Activated naive CD4-positive, alpha-beta T cell treated with Interleukin-2 at 50 U/mL for 16 hours (primary cell): ENCODE measurements around the gene FAM120C.

Experiments used
- DNase-seq: peaks from one replicate; pipeline ENCODE4 v3.0.0-alpha.2; 2020

FAM120C gene, protein sequence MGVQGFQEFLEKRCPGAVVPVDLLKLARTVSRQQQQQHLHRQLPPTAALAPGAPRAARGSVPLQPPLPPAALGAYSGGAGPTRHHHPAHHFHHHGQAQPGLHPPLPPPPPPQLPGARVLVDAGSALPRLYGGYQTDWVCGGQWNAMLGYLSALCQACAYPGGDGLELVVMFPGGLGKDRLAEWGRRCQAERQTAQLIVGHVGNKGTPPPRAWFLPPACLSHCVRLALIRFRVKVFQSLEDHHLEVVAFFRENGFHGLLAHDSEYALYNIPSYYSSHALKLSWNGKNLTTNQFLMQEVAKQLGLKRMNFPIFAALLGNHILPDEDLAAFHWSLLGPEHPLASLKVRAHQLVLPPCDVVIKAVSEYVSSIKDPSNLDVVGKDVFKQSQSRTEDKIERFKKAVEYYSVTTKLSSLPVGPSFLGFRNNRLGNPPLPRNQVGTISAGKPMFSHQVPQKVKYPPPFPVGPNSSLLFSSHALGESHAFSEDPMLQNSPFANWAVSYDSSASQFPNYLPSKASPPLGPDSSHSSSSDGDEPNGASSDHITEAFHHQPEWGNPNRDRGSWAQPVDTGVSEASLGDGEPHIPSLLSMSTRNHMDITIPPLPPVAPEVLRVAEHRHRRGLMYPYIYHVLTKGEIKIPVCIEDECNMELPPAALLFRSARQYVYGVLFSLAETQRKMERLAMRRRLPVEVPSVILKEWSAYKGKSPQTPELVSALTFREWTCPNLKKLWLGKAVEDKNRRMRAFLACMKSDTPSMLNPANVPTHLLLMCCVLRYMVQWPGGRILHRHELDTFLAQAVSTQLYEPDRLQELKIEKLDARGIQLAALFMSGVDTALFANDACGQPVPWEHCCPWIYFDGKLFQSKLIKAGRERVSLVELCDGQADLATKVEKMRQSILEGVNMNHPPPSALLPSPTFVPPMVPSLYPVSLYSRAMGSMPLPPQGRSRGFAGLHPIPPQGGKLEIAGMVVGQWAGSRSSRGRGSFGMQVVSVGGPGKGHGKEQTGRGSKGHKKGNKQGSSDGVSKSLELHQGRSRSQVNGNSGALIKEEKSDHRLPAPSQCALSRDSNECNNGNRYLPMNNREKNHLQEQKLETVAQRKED

DNA sequence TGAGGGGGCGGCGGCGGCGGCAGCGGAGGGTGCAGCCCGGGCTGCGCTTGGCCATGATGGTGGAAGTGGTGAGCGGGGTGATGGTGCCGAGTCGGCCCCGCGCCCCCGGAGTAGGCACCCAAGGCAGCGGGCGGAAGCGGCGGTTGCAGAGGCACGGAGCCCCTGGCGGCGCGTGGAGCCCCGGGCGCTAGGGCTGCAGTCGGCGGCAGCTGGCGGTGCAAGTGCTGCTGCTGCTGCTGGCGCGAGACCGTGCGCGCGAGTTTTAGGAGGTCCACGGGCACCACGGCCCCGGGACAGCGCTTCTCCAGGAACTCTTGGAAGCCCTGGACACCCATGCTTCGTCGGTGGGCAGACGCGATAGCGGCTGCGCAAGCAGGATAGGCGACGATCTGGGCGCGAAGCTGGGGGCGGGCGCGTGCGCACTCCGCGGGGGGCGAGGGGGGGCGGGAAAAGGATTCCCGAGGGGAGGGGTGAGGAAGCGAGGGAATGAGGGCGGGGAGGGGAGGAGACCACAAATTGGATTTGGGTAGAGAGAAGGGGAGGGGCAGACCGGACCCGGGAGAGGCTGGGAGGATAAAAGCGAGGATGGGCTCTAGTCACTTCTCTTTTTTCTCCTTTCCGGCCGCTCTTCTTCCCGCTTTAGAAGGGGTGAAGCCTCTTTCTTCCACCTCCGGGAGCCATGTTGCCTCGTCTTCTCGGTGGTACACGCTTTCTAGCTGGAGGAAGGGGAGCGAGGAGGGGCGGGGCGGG, at the start of gene FAM120C:
FAM120C (minus strand) TSS at position 391 of the 750 bp plus-strand sequence; CDS start at position 335, 56 bp downstream.
- peak; percentile 68 for DNase-seq

DNA sequence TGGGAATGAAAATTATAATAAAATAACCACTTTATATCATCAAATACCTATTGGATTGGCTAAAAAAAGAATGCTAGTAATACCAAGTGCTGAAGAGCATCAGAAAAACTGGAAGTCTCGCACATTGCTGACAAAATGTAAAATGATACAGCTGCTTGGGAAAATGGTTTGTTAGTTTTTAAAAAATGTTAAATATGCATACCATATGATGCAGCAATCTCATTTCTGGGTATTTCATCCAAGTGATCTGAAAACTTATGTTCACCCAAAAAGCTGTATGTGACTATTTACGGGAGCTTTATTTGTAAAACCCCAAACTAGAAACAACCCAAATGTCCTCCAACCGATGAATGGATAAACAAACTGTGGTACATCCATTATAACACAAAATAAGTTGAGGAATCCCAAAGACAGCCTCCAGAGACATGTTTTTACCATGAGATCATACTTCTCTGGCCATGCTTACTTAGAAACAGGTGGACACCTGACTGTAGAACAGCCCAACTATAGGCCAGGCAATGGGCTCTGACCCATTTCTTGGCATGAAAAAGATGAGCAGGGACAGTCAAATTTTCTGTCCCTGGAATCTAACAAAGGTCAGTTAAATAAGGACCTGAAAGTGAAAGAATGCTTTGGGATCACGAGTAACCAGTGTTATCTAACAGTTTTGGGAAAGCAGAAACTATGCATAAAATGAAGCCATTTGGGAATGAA, 47.5 kb upstream of the FAM120C start:
- no peak for DNase-seq

DNA sequence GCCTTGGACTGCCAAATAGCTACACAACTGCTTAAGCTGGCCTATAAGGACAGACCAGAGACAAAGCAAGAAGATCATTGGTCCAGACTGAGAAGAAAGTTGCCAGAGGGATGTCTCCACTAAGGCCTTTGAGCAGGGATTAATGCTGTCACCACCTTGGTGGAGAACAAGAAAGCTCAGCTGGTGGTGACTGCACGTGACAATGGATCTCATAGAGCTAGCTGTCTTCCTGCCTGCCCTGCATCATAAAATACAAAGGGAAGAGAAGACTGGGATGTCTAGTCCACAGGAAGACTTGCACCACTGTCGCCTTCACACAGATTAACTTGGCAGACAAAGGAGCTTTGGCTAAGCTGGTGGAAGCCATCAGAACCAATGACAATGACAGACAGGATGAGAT, 40.5 kb upstream of the FAM120C start:
- no peak for DNase-seq

DNA sequence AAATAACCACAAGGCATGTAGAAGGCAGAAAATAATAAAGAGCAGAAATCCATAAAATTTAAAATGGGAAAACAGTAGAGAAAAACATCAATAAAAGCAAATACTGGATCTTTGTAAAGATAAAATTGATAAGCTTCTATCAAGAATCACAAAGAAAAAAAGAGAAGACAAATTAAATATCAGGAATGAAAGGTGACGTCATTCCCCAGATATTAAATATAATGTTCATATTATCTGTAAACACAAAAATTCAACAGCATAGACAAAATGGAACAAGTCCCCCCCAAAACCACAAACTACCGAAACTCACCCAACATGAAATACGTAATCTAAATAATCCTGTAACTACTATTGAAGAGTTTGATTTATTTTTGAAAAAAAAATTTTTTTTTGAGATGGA, 30.5 kb upstream of the FAM120C start:
- no peak for DNase-seq

DNA sequence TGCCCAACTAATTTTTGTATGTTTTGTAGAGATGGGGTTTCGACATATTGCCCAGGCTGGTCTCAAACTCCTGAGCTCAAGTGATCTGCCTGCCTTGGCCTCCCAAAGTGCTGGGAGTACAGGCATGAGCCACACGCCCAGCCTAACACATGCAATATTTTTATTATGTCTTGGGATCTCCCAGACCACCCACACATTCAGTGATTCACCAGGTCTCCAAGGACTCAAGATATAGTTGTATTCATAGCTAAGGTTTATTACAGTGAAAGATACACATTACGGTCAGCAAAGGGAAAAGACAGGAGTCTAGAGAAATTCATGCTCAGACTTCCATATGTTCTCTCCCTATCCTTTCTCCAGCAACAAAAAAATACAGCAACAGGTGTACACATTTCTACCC, 25.5 kb upstream of the FAM120C start:
- DNase-seq = no peak

DNA sequence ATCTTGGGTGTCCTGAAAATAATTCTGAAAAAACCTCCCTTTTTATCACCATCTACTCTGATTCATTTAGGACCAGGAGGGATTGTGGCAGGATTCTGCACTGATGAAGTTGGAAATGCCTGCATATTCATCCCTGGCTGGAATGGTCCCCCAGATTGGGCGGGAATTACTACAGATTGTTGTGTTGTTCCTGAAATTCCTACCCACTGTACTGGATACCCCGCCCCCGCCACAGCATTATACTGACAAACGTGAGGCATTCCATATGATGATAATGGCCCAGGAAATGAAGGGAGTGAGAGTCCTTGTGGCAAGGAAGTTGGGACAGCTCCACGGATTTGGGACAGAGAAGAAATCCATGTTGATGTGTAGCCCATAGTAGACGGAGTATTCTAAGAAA, 15.2 kb upstream of the FAM120C start:
- DNase-seq = no peak

DNA sequence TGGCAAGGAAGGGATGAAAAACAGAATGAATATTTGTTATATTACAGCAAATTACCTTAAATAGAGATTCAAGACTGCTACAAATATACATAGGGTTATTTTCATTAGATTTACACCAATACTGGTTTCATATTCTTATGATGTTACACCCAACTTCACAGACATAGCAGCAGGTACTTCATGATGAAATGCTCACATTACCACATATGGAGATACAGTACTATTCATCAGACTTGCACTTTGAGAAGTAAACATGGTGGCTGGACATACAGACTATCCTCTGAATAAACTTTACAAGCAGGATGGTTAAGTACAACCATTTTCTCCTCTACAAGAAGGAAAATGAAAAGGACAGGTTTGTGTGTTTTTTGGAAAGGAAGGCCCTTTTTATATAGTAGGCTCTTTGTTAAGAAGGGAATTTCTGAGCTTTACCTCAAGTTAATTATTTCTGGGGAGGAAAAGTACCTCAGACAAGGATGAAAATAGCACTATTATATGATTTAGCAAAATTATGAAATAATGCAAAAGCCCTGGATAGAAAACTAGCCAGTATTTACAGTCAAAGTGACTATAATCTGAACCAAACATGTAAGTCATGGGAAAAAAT, 12.0 kb upstream of the FAM120C start:
- no peak for DNase-seq

DNA sequence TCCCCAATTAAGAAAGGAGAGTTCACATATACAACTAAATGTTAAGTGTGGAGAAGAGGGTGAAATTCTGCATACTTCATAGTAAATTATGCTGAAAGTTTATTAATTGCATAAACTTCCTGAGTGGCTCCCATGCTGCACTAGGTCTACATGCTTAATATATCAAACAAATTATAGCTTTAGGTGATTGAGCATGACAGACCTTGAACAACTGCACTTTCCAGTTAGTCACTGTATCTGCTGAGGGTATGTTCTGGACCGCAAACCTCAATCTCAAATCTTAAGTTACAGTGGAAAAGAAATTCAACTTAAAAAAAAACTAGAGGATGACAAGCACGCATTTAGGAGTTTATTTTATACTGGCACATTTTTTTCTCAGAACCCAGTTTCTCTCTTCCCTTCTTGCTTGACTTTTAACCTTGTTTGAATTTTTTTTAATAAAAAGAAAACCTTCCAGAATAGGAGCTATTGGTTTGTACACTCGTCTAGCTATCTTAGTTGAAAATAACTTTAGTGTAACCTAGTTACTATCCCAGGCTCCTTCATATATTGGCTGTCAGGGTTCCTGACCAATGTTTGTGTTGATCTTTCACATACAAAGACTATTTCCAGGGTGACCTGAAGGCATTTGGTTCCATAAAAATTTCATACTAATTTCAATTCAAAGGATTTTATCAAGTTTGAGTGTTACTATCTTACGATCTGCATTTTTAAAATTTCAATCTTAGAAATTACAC, 10.2 kb upstream of the FAM120C start:
- DNase-seq = no peak

DNA sequence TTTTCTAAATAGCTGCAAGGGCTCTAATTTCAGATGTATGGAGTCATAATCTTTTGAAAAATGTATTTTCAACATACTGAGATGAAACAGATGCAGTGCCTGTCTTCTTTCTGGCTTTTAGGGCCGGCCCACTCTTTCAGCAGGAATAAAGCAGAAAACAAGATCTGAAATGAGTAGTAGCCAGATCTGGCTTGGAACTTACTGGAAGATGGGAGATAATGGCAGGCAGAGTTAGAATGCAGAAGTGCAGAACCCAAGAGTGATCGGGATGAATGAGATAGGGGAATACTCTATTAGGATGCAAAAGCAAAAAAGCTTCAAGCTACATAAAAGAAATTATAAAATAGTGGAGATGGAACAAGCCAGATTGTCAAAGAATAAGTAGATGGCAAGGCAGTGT, 1.4 kb upstream of the FAM120C start:
- DNase-seq = no peak

DNA sequence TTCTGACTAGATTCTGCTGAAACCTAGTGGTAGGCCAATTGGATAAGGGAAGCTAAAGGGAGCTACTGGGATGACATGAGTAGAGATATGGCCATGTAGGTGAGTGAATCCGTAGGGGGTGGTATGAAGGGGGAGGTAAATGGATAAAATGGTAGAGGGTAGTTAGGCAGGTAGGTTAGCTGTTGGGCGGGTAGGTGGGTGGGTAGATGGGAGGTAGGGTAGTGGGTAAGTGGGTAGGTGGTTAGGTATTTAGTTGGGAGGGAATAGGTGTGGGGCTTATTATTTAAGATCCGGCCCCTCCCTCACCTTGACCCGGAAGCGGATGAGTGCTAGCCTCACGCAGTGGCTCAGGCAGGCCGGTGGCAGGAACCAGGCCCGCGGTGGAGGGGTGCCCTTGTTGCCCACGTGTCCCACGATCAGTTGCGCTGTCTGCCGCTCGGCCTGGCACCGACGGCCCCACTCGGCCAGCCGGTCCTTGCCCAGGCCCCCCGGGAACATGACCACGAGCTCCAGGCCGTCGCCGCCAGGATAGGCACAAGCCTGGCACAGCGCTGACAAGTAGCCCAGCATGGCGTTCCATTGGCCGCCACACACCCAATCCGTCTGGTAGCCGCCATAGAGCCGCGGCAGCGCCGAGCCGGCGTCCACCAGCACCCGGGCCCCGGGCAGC, 725 bp downstream of the FAM120C start:
- DNase-seq = peak; percentile 74

DNA sequence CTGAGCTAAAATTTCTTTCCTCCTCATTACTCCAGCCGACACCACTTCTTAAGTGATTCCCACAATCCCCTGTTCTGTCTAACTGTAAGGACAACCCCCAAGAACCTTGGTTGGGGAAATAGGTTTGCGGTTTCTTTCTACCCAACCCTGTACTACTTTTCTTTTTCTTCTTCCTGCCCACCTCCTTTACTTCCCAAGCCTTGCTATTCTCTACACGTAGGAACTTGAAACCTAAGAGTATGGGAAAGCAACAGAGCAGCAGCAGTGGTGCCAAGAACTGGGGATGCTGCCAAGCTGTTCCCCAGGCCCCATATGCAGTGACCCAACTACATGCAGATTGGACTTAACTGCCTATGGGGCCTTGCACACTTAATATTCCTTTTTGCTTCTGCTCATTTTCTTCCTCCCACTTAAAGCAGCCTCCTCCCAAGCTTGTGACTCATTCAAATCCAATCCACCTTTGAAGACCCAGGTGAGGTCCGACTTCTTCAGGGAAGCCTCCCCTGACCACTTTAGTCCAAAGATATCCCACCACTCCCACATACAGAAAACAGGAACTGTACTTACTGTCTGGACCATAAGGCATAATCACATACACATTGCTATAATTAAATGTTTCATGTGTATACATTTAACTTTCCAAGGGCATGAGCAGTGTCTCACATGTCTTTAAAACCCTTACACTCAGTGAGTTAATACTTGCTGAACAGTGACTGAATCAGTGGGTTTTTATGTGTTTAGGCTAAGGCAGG, 1.7 kb downstream of the FAM120C start:
- DNase-seq = no peak

DNA sequence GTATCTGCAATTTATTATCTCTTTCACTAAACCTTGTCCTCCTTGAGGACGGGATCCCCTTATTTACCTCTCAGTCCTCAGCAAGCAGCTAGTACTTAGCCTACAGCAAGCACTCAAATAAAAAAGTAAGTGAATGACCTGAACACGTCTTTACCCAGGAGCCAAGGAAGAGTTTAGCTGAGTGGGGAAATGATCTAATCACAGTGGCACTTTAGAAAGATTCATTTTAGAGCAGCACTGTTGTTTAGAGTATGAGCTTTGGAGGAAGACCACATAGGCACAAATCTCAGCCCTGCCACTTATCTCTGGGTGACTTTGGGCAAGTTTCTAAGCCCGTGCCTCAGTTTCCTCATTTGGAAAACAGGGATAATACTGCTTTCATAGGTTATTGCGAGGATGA, 2.7 kb downstream of the FAM120C start:
- no peak for DNase-seq

DNA sequence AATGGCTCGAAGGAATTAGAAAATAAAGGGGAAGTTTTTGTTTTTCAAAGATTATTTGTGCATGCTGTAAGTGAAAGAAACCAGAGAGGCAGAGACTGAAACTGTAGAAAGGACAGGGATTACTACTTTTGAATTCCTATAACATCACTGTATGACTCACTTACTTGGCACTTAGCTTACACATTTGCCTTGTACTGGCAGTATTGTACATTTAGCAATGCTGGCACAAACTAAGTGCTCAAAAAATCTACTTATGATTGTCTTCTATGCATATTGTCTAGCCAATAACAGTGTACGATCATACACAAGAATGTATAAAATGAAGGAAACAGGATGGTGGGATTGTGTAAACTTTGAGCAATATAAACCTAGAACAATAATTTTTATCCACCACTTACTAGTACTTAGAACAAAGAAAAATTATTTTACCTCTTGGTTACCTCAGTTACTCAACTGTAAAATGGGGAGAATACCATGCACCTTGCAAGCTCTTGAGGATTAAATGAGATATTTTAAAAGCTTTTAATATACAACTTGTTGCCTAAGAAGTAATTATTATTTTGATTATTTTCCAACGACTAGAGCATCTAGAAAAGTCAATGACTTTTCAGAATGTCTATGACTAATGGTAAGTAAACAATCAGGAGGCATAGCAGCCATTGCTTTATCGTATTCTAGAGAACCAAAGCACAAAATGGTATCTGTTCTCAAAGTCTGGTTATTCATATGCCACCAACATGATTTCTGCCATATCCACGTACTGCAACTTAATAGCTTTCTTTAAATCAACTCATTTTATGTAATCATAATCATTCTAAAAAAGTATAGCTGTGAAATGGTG, 4.7 kb downstream of the FAM120C start:
- no peak for DNase-seq

DNA sequence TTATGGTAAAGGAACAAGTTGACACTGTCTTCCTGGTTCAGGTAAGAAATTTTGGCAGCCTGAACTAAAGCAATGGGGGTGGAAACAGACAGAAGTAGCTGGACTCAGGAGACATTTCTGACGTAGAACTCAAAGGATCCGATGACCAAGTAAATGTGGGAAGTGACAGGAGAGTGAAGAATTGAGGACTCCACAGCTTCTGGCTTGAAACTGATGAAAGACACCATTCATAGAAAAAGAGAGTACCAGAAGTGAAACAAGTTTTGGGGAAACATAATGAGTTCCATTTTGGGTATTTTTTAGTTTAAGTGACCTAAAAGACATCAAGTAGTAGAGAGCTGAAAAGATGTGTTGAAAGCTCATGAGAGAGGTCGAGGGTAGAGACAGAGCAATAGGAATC, 5.7 kb downstream of the FAM120C start:
- DNase-seq = no peak

DNA sequence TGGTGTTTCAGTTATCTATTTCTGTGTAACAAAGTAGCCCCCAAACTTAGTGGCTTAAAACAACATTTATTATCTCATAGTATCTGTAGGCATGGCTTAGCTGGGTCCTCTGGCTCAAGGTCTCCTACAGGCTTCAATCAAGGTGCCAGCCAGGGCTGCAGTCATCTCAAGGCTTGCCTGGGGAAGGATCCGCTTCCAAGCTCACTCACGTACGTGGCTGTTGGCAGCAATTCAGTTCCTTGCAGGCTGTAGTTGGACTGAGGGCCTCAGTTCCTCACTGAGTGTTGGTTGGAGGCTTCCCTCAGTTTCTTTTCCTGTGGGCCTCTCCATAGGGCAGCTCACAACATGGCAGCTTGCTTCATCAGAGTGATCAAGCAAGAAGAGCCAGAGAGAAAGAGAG, 9.3 kb downstream of the FAM120C start:
- DNase-seq = no peak

DNA sequence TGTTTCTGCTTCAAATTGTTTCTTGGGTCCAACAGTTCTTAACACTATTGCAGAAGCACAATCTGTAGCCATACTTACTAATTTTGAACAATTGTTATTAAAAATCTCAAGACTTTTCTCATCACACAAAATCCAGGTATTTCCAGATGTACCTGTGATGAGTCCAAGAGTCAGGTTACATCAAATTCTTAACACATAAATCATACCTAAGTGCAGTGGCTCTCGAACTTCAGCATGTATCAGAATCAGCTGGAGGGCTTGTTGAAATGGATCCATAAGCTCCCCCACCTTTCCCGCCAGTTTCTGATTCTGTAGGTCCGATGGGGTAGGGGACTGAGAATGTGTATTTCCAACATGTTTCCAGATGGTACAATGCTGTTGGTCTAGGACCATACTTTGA, 10.6 kb downstream of the FAM120C start:
- DNase-seq = no peak

DNA sequence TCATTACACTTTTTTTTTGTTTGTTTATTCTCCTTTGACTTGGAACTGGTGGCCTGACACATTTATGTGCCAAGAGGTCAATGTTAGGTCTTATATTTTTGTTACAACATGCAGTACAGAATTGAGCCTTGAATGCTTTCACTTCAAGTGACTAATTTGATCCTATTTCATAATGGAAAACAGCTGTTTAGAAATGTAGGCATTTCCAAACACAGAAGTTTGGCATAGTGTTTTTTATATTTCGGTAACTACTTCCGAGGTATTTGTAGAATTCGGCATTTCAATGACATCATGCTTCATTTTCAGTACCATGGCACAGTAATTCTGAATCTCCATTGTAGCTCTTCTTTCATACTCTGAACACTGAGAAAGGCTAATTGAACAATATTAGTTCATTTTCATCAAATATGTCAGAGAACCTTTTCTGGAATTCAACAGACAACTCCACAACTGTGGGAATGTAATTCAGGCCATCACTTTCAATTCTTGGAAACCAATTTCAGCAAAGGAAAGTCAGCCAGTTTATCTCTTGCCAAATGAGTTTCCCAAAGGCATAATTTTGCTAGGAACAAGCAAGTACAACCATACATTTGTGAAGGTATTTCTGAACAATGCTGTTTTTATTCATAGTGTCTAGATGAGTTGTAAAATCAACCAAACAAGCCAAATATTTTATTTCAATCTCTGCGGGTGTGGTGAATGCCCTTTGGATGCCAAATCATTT, 11.4 kb downstream of the FAM120C start:
- DNase-seq = no peak

DNA sequence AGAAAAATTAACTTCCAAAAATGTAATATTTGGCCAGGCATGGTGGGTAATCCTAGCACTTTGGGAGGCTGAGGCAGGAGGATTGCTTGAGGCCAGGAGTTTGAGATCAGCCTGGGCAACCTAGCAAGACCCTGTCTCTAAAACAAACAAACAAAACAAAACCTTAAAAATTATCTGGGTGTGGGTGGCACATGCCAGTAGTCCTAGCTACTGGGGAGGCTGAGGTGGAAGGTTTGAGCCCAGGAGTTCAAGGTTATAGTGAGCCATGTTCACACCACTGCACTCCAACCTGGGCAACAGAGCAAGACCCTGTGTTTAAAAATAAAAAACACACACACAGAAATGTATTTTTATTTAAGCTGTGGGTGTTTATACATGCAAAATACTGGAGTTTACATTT, 12.0 kb downstream of the FAM120C start:
- DNase-seq = no peak
